HG03378 (cell line): ENCODE data around the gene NPIPB9.

Experiments
- ATAC-seq: cut with Tn5 transposase; IDR thresholded peaks from one replicate; pipeline ENCODE4 v1.9.1; 2021; ENCODE audit warnings: mild to moderate bottlenecking, moderate library complexity; ENCODE audit not compliant: unreplicated experiment

The NPIPB9 gene

GRCh38 chr16:28821874-28822519 lies 70.4 kb downstream of the NPIPB9 start:
- no peak for ATAC-seq
